Lower lobe of right lung (tissue), 2 donors: ENCODE measurements around the gene PLEKHN1. TPM values are rescaled to one million over a fixed set of nuclear protein-coding genes. Genes with fewer than 3 reads are reported as not detected.
A peak's percentile ranks its signal among the peaks of the same experiment; 100 is the strongest.

Experiments used
- ATAC-seq, 2 donors: fragments of 200-7000 bp; cut with Tn5 transposase; one replicate each; pipeline ENCODE4 v1.9.1; 2020 to 2022; ENCODE audit warnings: mild to moderate bottlenecking in 2 of 2, moderate library complexity in 2 of 2
- DNase-seq: peaks from one replicate; pipeline ENCODE4 v3.0.0-alpha.2; 2020
- H3K27ac ChIP-seq: fragments of 200-600 bp; one replicate; pipeline ENCODE4 v1.8.0; 2022
- H3K27me3 ChIP-seq: fragments of 200-600 bp; one replicate; pipeline ENCODE4 v1.8.0; 2022; ENCODE audit warnings: low read depth
- H3K36me3 ChIP-seq: fragments of 200-600 bp; one replicate; pipeline ENCODE4 v1.8.0; 2022; ENCODE audit warnings: mild to moderate bottlenecking
- H3K4me1 ChIP-seq: fragments of 200-600 bp; one replicate; pipeline ENCODE4 v1.8.0; 2022
- H3K4me3 ChIP-seq: fragments of 200-600 bp; one replicate; pipeline ENCODE4 v1.8.0; 2022; ENCODE audit warnings: mild to moderate bottlenecking
- H3K9me3 ChIP-seq: fragments of 200-600 bp; one replicate; pipeline ENCODE4 v1.8.0; 2022
- CTCF ChIP-seq: fragments of 200-600 bp; IDR thresholded peaks from one replicate; pipeline ENCODE4 v1.8.0; 2022; ENCODE audit warnings: antibody characterized with exemption, mild to moderate bottlenecking
- intact Hi-C: fragments of 100-400 bp; cut with DNase I; formaldehyde crosslinking; loops from one replicate; pipeline ENCODE4 v1.11.0; 2022
- total RNA-seq: library from RNA; stranded (reverse); fragmentation: NEBNext Ultra II Directional; extraction: Animal tissue kit (Norgen Biotek cat#: 25700); gene quantifications from one replicate; pipeline ENCODE4 v1.2.1, GENCODE V29; 2021
- donor health status: DM: no; HTN: yes; CAD: no; lungs with severe emphysema.

The PLEKHN1 gene
- total RNA-seq, 1 donor from 2014 or later, result 1.2 TPM

GRCh38 chr1:981491-981954 is 15.2 kb downstream of the PLEKHN1 start:
- intact Hi-C loops, result no loop called here

GRCh38 chr1:981955-982558 is 15.8 kb downstream of the PLEKHN1 start, which contains the start of gene PERM1:
Gene PERM1, minus strand, starts transcription at chr1:982093. Its CDS starts 1,064 bp downstream, at chr1:981029.
- H3K27me3 ChIP-seq, result peaks cover 9% of the 10 kb centered on the region

More at GRCh38 chr1:981491-981954, 15.2 kb downstream of the PLEKHN1 start:
- DNase-seq (no peak), ATAC-seq (no peak)
- Histone ChIP-seq H3K4me1 (no peaks in the 10 kb centered on the region), H3K27me3 (peaks cover 9% of the 10 kb centered on the region), H3K9me3 (no peaks in the 10 kb centered on the region), H3K27ac (no peak overlapping the region), H3K36me3 (no peaks in the 10 kb centered on the region), H3K4me3 (no peak overlapping the region)
- TF ChIP-seq CTCF, result no peak

GRCh38 chr1:982765-983436 is 16.6 kb downstream of the PLEKHN1 start:
- no peak for ATAC-seq
- H3K9me3 ChIP-seq, result no peaks in the 10 kb centered on the region
- H3K4me1 ChIP-seq, result no peaks in the 10 kb centered on the region
- no peak for DNase-seq
- H3K36me3 ChIP-seq, result no peaks in the 10 kb centered on the region
- no peak overlapping the region for H3K27ac ChIP-seq
- intact Hi-C loops, result no loop called here
- TF ChIP-seq CTCF, result no peak
- peaks cover 9% of the 10 kb centered on the region for H3K27me3 ChIP-seq
- H3K4me3 ChIP-seq, result no peak overlapping the region

More at GRCh38 chr1:981955-982558, 15.8 kb downstream of the PLEKHN1 start, which contains the start of gene PERM1:
- H3K27ac ChIP-seq, result no peak within 1 kb of the TSS
- ATAC-seq (peak in 1 of 2 donors; percentile 5), DNase-seq (no peak)
- H3K4me1 ChIP-seq, result no peaks in the 10 kb centered on the region
- TF ChIP-seq CTCF, result no peak
- H3K4me3 ChIP-seq, result no peak within 1 kb of the TSS
- intact Hi-C loops, result no loop called here
- no peaks in the 10 kb centered on the region for H3K9me3 ChIP-seq
- no peaks in the 10 kb centered on the region for H3K36me3 ChIP-seq

GRCh38 chr1:983798-984475 is 17.7 kb downstream of the PLEKHN1 start:
- Histone ChIP-seq H3K27me3 (peaks cover 9% of the 10 kb centered on the region), H3K9me3 (no peaks in the 10 kb centered on the region), H3K4me1 (no peaks in the 10 kb centered on the region), H3K36me3 (no peaks in the 10 kb centered on the region), H3K27ac (no peak overlapping the region), H3K4me3 (no peak overlapping the region)
- peak; percentile 95 for TF ChIP-seq CTCF
- intact Hi-C loops, result no loop called here
- DNase-seq (no peak), ATAC-seq (peak; percentile 76 to 82)

- Histone ChIP-seq H3K4me1 (no peaks in the 10 kb centered on the region), H3K27me3 (peaks cover 9% of the 10 kb centered on the region), H3K4me3 (no peak overlapping the region), H3K27ac (no peak overlapping the region), H3K36me3 (no peaks in the 10 kb centered on the region), H3K9me3 (no peaks in the 10 kb centered on the region)
- no peak for ATAC-seq
- no peak for DNase-seq
- intact Hi-C loops, result no loop called here
- no peak for TF ChIP-seq CTCF
Measured at GRCh38 chr1:984476-984814, 18.2 kb downstream of the PLEKHN1 start.
